ENCODE measurements around the gene NT5C3B.

NT5C3B gene

DNA sequence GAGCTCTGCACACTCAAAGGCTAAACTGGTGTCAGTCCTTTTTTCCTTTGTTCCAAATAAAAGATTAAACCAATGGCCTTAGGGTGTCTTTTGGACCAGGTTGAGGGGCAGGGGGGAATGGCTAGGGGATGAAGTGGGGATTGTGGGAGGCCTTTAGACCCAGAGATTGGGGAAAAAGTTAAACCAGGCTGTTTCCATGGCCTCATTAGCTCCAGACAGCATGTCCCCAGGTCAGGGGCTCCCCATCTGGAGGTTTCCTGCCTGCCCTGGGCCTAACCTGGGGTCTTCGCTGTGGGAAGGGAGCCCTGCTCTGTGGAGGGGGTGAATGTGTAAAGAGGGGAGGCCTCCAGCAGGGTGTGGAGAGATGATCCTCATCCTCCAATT is 12.9 kb downstream of the NT5C3B start:
- H3K4me3 ChIP-seq (replicated peaks; ENCODE audit: low read depth, low read length), result no peak overlapping the region
- TF ChIP-seq, protein P1, sequence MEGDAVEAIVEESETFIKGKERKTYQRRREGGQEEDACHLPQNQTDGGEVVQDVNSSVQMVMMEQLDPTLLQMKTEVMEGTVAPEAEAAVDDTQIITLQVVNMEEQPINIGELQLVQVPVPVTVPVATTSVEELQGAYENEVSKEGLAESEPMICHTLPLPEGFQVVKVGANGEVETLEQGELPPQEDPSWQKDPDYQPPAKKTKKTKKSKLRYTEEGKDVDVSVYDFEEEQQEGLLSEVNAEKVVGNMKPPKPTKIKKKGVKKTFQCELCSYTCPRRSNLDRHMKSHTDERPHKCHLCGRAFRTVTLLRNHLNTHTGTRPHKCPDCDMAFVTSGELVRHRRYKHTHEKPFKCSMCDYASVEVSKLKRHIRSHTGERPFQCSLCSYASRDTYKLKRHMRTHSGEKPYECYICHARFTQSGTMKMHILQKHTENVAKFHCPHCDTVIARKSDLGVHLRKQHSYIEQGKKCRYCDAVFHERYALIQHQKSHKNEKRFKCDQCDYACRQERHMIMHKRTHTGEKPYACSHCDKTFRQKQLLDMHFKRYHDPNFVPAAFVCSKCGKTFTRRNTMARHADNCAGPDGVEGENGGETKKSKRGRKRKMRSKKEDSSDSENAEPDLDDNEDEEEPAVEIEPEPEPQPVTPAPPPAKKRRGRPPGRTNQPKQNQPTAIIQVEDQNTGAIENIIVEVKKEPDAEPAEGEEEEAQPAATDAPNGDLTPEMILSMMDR (IDR thresholded peaks at IDR 0.05; ENCODE audit: low read depth, low read length, missing control alignments), result no peak
- no peak for DNase-seq (ENCODE audit: extremely low read depth, low read depth)

DNA sequence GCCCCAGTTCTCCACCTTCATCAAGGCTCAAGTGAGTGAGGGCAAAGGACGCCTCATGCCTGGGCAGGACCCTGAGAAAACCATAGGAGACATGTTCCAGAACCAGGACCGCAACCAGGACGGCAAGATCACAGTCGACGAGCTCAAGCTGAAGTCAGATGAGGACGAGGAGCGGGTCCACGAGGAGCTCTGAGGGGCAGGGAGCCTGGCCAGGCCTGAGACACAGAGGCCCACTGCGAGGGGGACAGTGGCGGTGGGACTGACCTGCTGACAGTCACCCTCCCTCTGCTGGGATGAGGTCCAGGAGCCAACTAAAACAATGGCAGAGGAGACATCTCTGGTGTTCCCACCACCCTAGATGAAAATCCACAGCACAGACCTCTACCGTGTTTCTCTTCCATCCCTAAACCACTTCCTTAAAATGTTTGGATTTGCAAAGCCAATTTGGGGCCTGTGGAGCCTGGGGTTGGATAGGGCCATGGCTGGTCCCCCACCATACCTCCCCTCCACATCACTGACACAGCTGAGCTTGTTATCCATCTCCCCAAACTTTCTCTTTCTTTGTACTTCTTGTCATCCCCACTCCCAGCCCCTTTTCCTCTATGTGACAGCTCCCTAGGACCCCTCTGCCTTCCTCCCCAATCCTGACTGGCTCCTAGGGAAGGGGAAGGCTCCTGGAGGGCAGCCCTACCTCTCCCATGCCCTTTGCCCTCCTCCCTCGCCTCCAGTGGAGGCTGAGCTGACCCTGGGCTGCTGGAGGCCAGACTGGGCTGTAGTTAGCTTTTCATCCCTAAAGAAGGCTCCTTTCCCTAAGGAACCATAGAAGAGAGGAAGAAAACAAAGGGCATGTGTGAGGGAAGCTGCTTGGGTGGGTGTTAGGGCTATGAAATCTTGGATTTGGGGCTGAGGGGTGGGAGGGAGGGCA is 13.6 kb downstream of the NT5C3B start:
- no peak overlapping the region for H3K4me3 ChIP-seq (replicated peaks; ENCODE audit: low read depth, low read length)
- DNase-seq (ENCODE audit: extremely low read depth, low read depth), result no peak
- TF ChIP-seq, protein P1 (IDR thresholded peaks at IDR 0.05; ENCODE audit: low read depth, low read length, missing control alignments), result no peak

DNA sequence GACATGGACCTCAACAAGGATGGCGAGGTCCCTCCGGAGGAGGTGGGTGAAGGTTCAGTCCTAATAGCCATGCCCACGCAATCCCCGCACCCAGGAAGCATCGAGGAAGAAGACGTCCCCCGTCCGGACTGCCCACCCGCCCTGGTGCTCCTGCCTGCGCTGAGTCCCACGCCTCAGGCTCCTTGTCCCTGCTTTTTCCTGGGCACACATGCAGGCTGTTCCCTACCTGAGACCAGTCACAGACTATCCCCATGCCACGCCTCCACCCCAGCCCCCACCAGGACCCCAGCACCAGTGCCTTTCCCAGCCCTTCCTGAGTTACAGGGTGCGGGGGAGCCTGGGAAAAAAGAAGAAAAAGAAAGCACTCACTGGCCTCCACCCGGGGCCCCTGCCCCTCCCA is 14.3 kb downstream of the NT5C3B start:
- H3K4me3 ChIP-seq (replicated peaks; ENCODE audit: low read depth, low read length), result no peak overlapping the region
- TF ChIP-seq, protein P1 (IDR thresholded peaks at IDR 0.05; ENCODE audit: low read depth, low read length, missing control alignments), result no peak
- no peak for DNase-seq (ENCODE audit: extremely low read depth, low read depth)

DNA sequence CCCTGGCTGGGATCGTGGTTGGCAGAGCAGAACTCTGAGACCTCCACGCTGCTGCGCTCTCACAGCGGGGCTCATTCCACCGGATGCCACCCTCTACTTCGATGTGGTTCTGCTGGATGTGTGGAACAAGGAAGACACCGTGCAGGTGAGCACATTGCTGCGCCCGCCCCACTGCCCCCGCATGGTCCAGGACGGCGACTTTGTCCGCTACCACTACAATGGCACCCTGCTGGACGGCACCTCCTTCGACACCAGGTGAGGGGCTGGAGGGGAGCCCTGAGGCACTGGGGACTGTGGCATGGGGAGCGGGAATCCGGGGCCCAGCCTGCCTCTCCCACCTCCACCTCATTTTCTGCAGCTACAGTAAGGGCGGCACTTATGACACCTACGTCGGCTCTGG is 18.0 kb downstream of the NT5C3B start:
- no peak overlapping the region for H3K4me3 ChIP-seq (replicated peaks; ENCODE audit: low read depth, low read length)
- DNase-seq (ENCODE audit: extremely low read depth, low read depth), result no peak
- TF ChIP-seq, protein P1 (IDR thresholded peaks at IDR 0.05; ENCODE audit: low read depth, low read length, missing control alignments), result no peak

DNA sequence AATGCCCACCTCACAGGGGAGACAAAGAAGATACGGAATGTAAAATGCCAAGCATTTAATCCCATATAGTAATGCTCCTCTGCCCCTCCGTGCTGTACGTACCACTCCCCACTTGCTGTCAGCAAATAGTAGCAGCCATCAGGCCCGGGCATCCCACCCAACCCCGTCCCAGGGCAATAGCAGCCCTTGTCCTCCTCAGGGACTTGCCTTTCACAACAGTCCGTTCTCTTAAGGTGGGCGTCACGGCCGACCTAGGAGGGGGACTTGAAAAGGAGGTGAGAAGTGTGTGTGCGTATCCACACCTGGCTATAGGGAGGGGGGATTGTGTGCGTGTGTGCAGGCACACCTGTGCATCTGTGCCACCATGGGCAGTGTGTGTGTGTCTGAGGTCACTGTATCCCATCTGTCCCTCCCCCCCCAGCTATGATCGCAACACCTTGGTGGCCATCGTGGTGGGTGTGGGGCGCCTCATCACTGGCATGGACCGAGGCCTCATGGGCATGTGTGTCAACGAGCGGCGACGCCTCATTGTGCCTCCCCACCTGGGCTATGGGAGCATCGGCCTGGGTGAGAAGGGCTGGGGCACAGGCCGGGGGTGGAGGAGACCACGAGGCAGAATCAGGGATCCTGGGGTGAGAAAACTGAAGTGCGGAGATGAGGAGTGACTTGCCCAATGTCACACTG is 19.3 kb downstream of the NT5C3B start:
- DNase-seq (ENCODE audit: extremely low read depth, low read depth), result no peak
- H3K4me3 ChIP-seq (replicated peaks; ENCODE audit: low read depth, low read length), result 0 out of 2 replicates have a peak overlapping the region, but pooled peaks have one; percentile 9
- TF ChIP-seq, protein P1 (IDR thresholded peaks at IDR 0.05; ENCODE audit: low read depth, low read length, missing control alignments), result no peak

DNA sequence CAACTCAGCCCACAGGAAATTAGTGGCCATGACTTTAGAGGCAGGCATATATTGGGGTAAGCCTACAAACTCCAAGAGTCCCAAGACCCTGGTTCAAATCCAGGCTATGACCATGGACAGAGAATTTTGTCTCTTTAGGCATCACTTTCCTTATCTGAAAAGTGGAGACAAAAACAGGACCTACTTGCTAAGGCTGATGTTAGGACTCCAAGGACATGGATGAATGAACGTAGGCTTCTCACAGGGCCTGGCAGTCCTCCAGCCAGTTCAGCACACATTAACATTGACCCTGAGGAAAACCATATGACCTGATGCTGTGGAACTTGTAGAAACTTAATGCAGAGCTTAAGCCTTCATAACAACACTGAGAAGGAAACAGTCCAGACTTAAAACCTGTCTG is 21.8 kb downstream of the NT5C3B start:
- TF ChIP-seq, protein P1 (IDR thresholded peaks at IDR 0.05; ENCODE audit: low read depth, low read length, missing control alignments), result no peak
- H3K4me3 ChIP-seq (replicated peaks; ENCODE audit: low read depth, low read length), result peak overlapping the region; percentile 97
- no peak for DNase-seq (ENCODE audit: extremely low read depth, low read depth)
